HG03175 (cell line): ENCODE measurements around the gene SMIM28.

Experiments used
- ATAC-seq: cut with Tn5 transposase; IDR thresholded peaks from one replicate; pipeline ENCODE4 v1.9.1; 2021; ENCODE audit warnings: mild to moderate bottlenecking, moderate library complexity; ENCODE audit not compliant: unreplicated experiment

Gene SMIM28

DNA sequence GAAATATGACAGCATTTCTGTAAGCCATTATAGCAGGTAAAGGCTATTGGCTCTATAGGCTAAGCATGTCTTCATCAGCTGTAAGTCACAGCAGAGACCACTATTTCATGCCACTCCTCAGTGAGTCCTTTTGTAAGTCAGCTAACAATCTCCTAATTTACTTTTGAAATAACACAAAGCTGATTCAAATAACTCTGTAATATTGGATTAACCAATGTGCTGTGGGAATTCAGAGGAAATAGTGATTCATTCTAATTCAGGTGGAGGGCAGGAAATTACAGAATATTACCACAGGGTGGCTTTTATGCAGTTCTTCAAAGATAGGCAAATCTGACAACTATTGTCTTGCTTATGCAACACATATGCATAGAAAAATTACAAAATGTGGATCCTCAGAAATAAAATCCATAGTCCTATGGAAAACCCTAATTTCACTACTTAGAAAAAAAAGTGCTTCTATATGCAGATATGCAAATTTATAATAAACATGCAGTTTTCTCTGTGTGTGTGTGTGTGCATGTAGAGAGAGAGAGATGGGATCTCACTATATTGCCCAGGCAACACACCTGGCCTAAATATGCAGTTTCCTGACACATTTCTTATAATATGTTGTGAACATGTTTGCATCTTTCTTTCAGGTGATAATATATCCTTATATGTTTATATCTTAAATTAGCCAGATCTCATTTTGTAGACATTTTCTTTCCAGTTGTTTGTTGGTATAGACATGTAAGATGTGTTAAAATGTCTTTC, 4.8 kb upstream of the SMIM28 start:
- no peak for ATAC-seq

DNA sequence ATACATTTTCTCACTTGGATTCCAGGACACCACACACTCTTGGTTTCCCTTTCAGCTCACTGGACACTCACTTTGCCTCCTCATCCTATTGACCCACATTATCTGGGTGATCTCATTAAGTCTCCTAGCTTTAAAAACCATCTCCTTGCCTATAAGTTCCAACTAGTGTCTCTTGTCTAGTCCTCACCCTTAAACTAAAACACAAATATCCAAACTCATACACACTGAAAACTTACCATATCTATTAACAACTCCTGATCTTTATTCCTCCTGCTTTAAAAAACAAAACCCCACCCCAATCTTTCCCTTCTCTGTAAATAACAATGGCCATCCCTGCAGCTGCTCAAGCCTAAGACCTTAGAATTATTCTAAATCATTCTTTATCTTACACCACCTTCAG, 3.5 kb upstream of the SMIM28 start:
- ATAC-seq: no peak

DNA sequence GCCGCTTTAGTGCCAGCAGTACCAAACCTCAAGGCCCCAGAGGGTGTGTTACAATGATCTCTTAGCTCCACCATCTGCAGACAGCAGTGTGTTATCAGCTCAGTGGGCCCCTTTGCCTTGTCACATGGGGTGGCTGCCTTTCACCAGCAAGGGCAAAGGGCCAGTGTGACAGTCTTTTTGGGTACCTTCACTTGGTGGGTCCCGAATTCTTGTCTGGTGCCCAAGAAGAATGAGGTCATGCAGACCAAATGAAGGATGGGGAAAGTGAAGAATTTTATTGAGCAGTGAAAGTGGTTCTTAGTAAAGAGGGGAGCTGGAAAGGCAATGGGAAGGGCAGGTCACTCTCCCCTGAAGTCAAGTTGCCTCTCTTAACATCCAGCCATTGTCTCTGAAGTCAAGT, 2.9 kb upstream of the SMIM28 start:
- ATAC-seq: no peak

GRCh38 chr6:138377042-138377441, 663 bp upstream of the SMIM28 start:
- no peak for ATAC-seq

GRCh38 chr6:138378463-138378862, 758 bp downstream of the SMIM28 start:
- ATAC-seq: no peak

DNA sequence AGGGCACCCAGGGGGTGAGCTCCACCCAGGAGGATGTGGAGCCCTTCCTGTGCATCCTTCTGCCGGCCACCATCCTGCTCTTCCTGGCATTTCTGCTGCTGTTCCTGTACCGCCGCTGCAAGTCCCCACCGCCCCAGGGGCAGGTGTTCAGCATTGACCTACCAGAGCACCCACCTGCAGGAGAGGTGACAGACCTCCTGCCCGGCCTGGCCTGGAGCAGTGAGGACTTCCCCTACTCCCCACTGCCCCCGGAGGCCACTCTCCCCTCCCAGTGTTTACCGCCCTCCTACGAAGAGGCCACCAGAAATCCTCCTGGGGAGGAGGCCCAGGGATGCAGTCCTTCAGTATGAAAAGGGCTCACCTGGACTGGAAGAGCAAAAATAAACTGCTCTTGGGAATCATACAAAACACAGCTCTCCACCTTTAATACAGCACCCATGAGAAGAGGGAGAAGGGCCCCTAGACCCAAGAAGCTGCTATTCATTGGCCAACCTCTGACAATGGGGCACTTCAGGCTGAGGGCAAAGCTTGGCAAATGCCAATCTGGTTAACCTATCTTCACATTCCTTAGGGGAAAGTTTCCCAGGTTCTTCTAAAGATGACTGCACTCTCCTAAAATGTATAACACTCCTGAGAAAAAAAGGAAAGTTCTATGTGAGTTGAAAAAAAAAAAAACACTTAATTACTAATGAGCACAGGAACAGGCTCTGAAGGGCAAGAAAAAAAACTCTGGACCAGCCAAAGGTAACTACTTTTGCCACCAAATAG, 5.0 kb downstream of the SMIM28 start:
- no peak for ATAC-seq

DNA sequence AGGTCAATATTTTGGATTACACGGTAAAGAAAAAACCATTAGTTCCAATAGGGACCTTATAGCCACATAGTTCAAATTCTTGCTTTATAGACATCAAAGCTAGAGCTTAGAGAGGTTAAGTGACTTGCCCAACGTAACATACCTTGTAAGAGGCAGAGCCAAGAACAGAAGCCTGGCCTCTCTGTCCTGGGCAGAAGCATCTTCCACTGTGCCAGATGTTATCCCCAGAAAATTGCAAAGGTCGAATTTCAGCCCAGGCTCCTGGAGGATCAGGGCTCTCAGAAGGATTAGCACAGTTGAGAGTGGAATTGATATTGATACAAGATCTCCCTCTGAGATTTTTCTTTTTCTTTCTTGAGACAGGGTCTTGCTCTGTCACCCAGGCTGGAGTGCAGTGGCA, 6.1 kb downstream of the SMIM28 start:
- no peak for ATAC-seq

DNA sequence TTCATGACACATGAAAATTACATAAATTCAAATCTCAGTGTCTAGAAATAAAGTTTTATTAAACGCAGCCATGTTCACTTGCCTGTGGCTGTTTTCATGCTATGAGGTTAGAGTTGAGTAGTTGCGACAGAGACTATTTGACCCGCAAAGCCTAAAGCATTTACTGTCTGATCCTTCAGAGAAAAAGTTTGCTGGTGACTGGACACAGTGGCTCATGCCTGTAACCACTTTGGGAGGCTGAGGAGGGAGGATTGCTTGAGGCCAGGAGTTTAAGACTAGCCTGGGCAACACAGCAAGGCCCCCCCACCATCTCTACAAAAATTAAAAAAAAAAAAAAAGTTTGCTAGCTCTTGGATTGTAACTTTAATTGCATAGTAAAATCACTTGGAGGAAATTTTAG, 9.2 kb downstream of the SMIM28 start:
- no peak for ATAC-seq

DNA sequence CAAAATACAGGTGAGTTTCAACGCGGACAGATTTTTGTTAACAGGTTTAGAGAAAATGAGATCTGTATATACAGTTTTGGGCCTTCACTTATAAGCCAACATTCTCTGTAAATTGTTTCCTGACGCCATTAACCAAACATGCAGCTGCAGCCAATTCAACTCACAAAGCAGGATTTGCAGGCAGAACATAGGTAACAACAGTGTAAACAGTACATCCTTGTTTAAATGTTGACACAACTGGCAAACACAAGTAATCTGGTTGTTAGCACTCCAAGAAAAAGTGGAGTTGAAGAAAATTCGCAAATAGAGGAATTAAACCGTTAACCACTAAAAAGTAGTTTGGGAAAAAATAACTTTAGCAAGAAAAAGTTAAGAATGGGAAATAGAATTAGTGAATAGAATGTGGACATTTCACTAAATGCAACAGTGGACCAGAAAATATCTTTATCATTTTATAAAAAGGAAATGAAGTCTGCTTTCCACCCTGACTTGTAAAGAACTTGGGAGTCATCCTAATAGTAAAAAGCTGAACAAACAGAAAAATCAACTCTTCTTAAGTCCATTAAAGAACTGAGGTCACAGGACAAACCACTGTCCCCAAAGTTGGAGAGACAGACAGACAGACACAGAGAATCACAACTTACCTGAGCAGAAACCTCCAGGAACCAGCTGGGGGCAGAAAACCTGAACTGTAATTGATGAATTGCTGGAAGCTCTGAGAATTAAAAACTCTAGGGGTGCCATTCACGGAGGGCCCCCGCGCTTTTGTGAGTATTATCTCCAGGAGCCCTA, 10.1 kb downstream of the SMIM28 start:
- no peak for ATAC-seq

GRCh38 chr6:138389551-138389950, 11.8 kb downstream of the SMIM28 start:
- no peak for ATAC-seq

DNA sequence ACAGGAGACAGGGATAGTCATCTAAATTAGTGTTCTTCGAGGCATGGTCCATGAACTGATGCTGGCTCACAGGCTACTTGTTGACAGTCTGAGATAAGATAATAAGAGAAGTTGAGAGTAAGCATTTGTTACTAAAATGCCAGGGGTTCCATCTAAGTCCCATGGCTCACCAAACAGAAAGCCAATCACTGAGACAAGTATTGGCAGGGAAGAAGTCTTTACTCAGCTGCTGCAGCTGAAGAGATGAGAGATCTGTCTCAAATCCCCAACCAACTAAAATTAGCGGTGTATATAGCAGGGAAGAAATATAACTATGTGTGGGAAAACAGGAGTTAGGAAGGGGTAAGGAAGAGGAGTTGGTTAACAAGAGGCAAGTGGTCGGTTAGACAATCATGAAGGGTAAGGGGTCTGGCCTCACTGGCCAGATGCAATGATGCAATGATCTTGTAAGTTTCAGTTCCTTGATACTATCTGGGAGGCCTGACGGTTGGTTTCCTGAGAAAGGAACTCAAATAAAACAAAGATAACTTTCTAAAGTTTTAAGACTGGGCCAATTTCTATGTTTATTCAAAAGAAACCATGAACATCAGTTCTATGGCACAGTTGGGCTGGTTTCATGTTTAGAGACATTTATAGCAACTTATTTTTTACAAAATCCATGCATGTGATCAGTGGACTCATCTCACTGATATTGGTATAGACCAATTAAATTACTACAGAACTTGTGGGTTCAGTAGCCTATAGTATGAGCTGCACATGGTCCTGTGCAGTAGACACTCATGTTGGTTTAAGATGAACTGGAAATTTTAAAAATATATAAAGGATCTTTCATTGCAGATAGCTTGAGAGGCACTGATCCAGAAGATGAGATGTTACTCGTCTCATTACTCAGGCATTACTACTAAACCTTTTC, 16.4 kb downstream of the SMIM28 start:
- peak; percentile 50 for ATAC-seq

- no peak for ATAC-seq
These were observed 19.0 kb downstream of the SMIM28 start for GRCh38 chr6:138396709-138397108.

- no peak for ATAC-seq
These were observed 19.7 kb downstream of the SMIM28 start for GRCh38 chr6:138397128-138398122.

GRCh38 chr6:138400326-138400725, 22.6 kb downstream of the SMIM28 start:
- ATAC-seq: no peak

DNA sequence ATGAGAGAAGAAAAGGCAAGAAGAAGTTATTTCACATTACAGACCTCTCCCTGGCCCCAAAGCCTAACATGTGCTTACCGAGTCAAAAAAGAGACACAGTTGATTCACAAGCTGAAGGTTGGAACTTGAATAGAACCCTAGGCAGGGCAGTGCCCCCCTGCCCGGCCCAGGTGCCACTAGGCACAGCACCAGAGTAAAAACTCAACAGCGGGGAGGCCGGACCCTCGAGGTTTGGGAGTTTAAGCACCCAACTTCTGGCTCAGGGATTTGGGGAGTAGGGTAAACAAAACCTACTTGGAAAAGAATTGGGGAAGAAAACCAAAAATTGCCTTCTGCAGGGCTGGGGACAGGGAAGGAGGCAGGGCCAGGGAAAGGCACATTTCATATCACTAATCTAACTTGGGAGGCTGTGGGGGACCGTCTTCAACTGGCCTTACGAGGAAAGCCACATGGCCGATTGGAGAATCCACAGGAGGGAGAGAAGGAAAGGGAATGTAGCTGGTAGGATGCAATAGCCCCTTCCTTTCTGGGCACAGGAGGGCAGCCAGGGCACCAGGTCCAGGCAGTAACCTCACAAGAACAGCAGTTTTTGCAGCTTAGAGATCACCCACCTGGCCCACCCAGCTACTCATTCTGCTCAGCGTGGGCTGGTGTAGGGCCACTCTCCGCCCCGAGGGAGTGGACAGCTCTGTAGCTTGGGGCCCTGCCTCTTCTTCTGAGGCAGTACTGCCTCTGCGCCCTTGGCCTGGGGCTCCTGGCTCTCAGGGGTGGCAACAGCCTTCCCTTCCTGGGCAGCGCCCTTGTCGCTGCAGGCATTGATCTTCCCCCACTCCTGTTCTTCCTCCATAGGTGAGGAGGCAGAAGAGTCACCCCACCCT, 24.5 kb downstream of the SMIM28 start:
- no peak for ATAC-seq

- no peak for ATAC-seq
These were observed 25.1 kb downstream of the SMIM28 start for GRCh38 chr6:138402838-138403187.

- peak; percentile 11 for ATAC-seq
These were observed 25.7 kb downstream of the SMIM28 start for GRCh38 chr6:138403324-138403800.
